HepG2 (cell line): ENCODE data around the gene USP27X. TPM values are rescaled to one million over a fixed set of nuclear protein-coding genes. Genes with fewer than 3 reads are reported as not detected.
A peak's percentile ranks its signal among the peaks of the same experiment; 100 is the strongest.

Experiments used
- CREB1 ChIP-seq, 2 experiments: fragments of 450-650 bp in 1 of 2; IDR thresholded peaks; 2 replicates each; pipeline ENCODE4 v1.6.1; 2016 to 2017; ENCODE audit warnings: control low read depth in 1 of 2, mild to moderate bottlenecking in 1 of 2, missing compliant biosample characterization in 1 of 2, missing genetic modification characterization in 1 of 2
- DPF2 ChIP-seq: sonication (generic); formaldehyde crosslinking; IDR thresholded peaks from 2 replicates; pipeline ENCODE4 v1.4.0; 2020; ENCODE audit warnings: mild to moderate bottlenecking, low read depth, missing genetic modification reagents, borderline replicate concordance
- MATR3 ChIP-seq: sonication (generic); formaldehyde crosslinking; IDR thresholded peaks from 2 replicates; pipeline ENCODE4 v1.4.0; 2020; ENCODE audit warnings: missing genetic modification reagents
- POLR2A ChIP-seq, 2 experiments: IDR thresholded peaks; 2 replicates each; pipeline ENCODE4 v1.6.1; 2011; ENCODE audit warnings: low read depth in 2 of 2, low read length in 2 of 2, mild to moderate bottlenecking in 1 of 2, moderate library complexity in 1 of 2; ENCODE audit not compliant: insufficient read depth in 1 of 2
- SOX13 ChIP-seq, 3 experiments: fragments of 450-650 bp in 1 of 3; sonication (generic) in 1 of 3; formaldehyde crosslinking in 1 of 3; IDR thresholded peaks in 2 of 3; conservative IDR thresholded peaks in 1 of 3; 2 replicates each; pipeline versions ENCODE4 v1.5.0 to v1.6.1; 2016 to 2020; ENCODE audit warnings: antibody characterized with exemption in 1 of 3, mild to moderate bottlenecking in 1 of 3, missing compliant biosample characterization in 1 of 3, missing genetic modification reagents in 1 of 3, moderate library complexity in 1 of 3
- TAF15 ChIP-seq: fragments of 200-400 bp; formaldehyde crosslinking; IDR thresholded peaks from one replicate; pipeline ENCODE4 v1.6.1; 2018; ENCODE audit warnings: mild to moderate bottlenecking, low read depth, low read length; ENCODE audit not compliant: poor library complexity, severe bottlenecking
- ZFP82 ChIP-seq: sonication (generic); formaldehyde crosslinking; IDR thresholded peaks from 2 replicates; pipeline ENCODE4 v1.5.1; 2020; ENCODE audit warnings: mild to moderate bottlenecking, missing genetic modification reagents, borderline replicate concordance
- ZNF142 ChIP-seq: sonication (generic); formaldehyde crosslinking; IDR thresholded peaks from 2 replicates; pipeline ENCODE4 v1.4.0; 2020; ENCODE audit warnings: missing genetic modification reagents
- ZNF367 ChIP-seq: sonication (generic); formaldehyde crosslinking; IDR thresholded peaks from 2 replicates; pipeline ENCODE4 v1.4.0; 2020; ENCODE audit warnings: missing genetic modification reagents, borderline replicate concordance
- ZNF616 ChIP-seq: sonication (generic); formaldehyde crosslinking; IDR thresholded peaks from 2 replicates; pipeline ENCODE4 v1.5.0; 2020; ENCODE audit warnings: low read depth, mild to moderate bottlenecking, missing genetic modification reagents
- ZNF761 ChIP-seq: sonication (generic); formaldehyde crosslinking; conservative IDR thresholded peaks from 2 replicates; pipeline ENCODE4 v1.4.0; 2020; ENCODE audit warnings: mild to moderate bottlenecking, missing genetic modification reagents
- ZNF841 ChIP-seq: sonication (generic); formaldehyde crosslinking; IDR thresholded peaks from 2 replicates; pipeline ENCODE4 v1.8.1; 2023; ENCODE audit warnings: missing genetic modification reagents, borderline replicate concordance
- polyA plus RNA-seq, 8 experiments: library from polyadenylated mRNA; depleted of rRNA in 3 of 8; stranded (reverse) in 7 of 8; unstranded in 1 of 8; fragments of >200 nt; fragmentation: Illumina TruSeq in 4 of 8; extraction: Trizol in 4 of 8; gene quantifications; 2 replicates each; pipeline versions ENCODE4 v1.2.1 to v1.2.3, GENCODE V29; 2011 to 2016; ENCODE audit warnings: low read depth in 4 of 8, missing spikeins in 1 of 8, mixed read lengths in 1 of 8; ENCODE audit not compliant: insufficient read depth in 1 of 8
- total RNA-seq, 5 experiments: library from RNA; depleted of rRNA; stranded (reverse); fragments of >200 nt; fragmentation: Illumina TruSeq; extraction: Trizol; gene quantifications; 2 replicates each; pipeline ENCODE4 v1.2.3, GENCODE V29; 2016; ENCODE audit warnings: low read depth in 1 of 5
- TF ChIP-seq, protein P1 (sequence below): IDR thresholded peaks from 2 replicates; pipeline ENCODE4 v1.4.0; 2020; ENCODE audit warnings: mild to moderate bottlenecking, missing genetic modification reagents
- TF ChIP-seq, protein P2 (sequence below): sonication (generic); formaldehyde crosslinking; IDR thresholded peaks from 2 replicates; pipeline ENCODE4 v1.8.1; 2023; ENCODE audit warnings: missing genetic modification reagents, inconsistent platforms, borderline replicate concordance

The USP27X gene
- total and polyA plus RNA-seq, 2 of the 13 experiments (the other 11 are each of a cell fraction or from before 2014, with no cell fraction given), result 7.2 to 9.7 TPM

DNA sequence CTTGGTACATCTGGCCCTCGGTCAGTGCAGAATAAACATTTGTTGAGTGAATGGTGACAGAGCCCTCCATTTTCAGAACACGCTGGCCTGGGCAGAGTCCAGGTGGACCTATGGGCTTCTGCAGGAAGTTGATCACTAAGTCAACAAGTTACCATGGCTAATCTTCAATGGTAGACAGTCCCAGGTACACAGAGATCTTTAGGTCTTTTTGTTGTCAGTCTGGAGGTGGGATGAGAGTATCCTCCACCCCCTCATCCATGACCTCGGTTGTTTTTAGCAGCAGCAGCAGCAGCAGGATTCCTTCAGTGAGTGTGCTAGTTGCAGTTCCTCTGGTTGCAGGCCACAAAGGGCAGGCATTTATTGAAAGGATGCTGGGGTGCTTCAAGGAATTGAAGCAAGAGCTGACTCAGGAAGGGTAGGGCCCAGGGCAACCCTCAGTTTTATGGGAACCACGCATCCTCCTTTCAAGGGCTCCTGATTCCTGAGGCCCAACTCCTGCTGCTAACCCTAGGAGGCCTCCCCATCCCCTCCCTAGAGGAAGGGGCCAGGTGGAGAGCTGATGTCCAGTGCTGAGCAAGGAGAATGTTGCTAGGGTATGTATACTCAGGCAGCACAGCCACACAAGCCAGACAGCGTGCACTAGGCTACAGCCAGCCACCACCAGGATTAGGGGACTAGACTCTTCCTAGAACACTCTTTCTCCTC lies 1.7 kb upstream of the USP27X start (continued):
- no peak for TF ChIP-seq ZNF142 (CRISPR knock-in tag)
- no peak for TF ChIP-seq CREB1 (IDR thresholded peaks at IDR 0.05)
- TF ChIP-seq CREB1 (CRISPR knock-in tag; IDR thresholded peaks at IDR 0.05), result peak; percentile 64
- TF ChIP-seq SOX13 (IDR thresholded peaks at IDR 0.05), result 0 out of 2 replicates have a peak, but pooled peaks have one; percentile 12
- TF ChIP-seq SOX13 (CRISPR knock-in tag; conservative IDR thresholded peaks at IDR 0.05 in 1 of 2, IDR thresholded peaks at IDR 0.05 in 1 of 2), result peak in 1 of 2 experiments; percentile 79; a peak in 2 of 4 replicates
- no peak for TF ChIP-seq ZNF616
- TF ChIP-seq ZFP82 (CRISPR knock-in tag), result no peak
- TF ChIP-seq, protein P1, sequence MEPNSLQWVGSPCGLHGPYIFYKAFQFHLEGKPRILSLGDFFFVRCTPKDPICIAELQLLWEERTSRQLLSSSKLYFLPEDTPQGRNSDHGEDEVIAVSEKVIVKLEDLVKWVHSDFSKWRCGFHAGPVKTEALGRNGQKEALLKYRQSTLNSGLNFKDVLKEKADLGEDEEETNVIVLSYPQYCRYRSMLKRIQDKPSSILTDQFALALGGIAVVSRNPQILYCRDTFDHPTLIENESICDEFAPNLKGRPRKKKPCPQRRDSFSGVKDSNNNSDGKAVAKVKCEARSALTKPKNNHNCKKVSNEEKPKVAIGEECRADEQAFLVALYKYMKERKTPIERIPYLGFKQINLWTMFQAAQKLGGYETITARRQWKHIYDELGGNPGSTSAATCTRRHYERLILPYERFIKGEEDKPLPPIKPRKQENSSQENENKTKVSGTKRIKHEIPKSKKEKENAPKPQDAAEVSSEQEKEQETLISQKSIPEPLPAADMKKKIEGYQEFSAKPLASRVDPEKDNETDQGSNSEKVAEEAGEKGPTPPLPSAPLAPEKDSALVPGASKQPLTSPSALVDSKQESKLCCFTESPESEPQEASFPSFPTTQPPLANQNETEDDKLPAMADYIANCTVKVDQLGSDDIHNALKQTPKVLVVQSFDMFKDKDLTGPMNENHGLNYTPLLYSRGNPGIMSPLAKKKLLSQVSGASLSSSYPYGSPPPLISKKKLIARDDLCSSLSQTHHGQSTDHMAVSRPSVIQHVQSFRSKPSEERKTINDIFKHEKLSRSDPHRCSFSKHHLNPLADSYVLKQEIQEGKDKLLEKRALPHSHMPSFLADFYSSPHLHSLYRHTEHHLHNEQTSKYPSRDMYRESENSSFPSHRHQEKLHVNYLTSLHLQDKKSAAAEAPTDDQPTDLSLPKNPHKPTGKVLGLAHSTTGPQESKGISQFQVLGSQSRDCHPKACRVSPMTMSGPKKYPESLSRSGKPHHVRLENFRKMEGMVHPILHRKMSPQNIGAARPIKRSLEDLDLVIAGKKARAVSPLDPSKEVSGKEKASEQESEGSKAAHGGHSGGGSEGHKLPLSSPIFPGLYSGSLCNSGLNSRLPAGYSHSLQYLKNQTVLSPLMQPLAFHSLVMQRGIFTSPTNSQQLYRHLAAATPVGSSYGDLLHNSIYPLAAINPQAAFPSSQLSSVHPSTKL (CRISPR knock-in tag), result peak; percentile 79
- no peak for TF ChIP-seq TAF15
- no peak for TF ChIP-seq ZNF841 (CRISPR knock-in tag)
- no peak for TF ChIP-seq ZNF761
- TF ChIP-seq DPF2 (CRISPR knock-in tag), result peak; percentile 45; the same call in 1 of the 2 replicates
- TF ChIP-seq, protein P2, sequence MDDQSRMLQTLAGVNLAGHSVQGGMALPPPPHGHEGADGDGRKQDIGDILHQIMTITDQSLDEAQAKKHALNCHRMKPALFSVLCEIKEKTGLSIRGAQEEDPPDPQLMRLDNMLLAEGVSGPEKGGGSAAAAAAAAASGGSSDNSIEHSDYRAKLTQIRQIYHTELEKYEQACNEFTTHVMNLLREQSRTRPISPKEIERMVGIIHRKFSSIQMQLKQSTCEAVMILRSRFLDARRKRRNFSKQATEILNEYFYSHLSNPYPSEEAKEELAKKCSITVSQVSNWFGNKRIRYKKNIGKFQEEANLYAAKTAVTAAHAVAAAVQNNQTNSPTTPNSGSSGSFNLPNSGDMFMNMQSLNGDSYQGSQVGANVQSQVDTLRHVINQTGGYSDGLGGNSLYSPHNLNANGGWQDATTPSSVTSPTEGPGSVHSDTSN, result no peak
- TF ChIP-seq POLR2A (IDR thresholded peaks at IDR 0.05; ENCODE audit: insufficient read depth in 1 of 2, low read depth in 2 of 2, low read length in 2 of 2), result peak in 1 of 2 experiments; percentile 75; a peak in 2 of 4 replicates
- TF ChIP-seq ZNF367 (CRISPR knock-in tag), result no peak
- no peak for TF ChIP-seq MATR3 (CRISPR knock-in tag)
